ENCODE data around the gene ROR2.
"Not testable (repeated sequence)": the region's sequence is repeated elsewhere in the genome, so short reads cannot be mapped to it uniquely, and the experiment has no call there.

ROR2 gene

GRCh38 chr9:91810286-91810905 lies 139.6 kb downstream of the ROR2 start:
- no peak for DNase-seq (ENCODE audit: low read depth)
- no peak overlapping the region for H3K4me3 ChIP-seq (ENCODE audit: low read depth, low read length)

GRCh38 chr9:91809581-91810285 lies 140.3 kb downstream of the ROR2 start:
- DNase-seq (ENCODE audit: low read depth): no peak
- no peak overlapping the region for H3K4me3 ChIP-seq (ENCODE audit: low read depth, low read length)

- H3K4me3 ChIP-seq (ENCODE audit: low read depth, low read length): no peak overlapping the region
Observed at GRCh38 chr9:91807643-91808246, 142.3 kb downstream of the ROR2 start.

GRCh38 chr9:91805031-91805430 lies 145.0 kb downstream of the ROR2 start:
- H3K4me3 ChIP-seq (ENCODE audit: low read depth, low read length): no peak overlapping the region
- DNase-seq (ENCODE audit: low read depth): no peak

More at GRCh38 chr9:91807643-91808246, 142.3 kb downstream of the ROR2 start:
- DNase-seq (ENCODE audit: low read depth): no peak

GRCh38 chr9:91803970-91804752 lies 145.9 kb downstream of the ROR2 start:
- DNase-seq (ENCODE audit: low read depth): no peak
- no peak overlapping the region for H3K4me3 ChIP-seq (ENCODE audit: low read depth, low read length)

GRCh38 chr9:91803151-91803940 lies 146.7 kb downstream of the ROR2 start:
- no peak overlapping the region for H3K4me3 ChIP-seq (ENCODE audit: low read depth, low read length)
- DNase-seq (ENCODE audit: low read depth): peak; percentile 27

- no peak overlapping the region for H3K4me3 ChIP-seq (ENCODE audit: low read depth, low read length)
- no peak for DNase-seq (ENCODE audit: low read depth)
Observed at GRCh38 chr9:91802391-91802790, 147.6 kb downstream of the ROR2 start.

GRCh38 chr9:91800473-91801030 lies 149.5 kb downstream of the ROR2 start:
- no peak overlapping the region for H3K4me3 ChIP-seq (ENCODE audit: low read depth, low read length)
- no peak for DNase-seq (ENCODE audit: low read depth)

- H3K4me3 ChIP-seq (ENCODE audit: low read depth, low read length): no peak overlapping the region
- DNase-seq (ENCODE audit: low read depth): no peak
Observed at GRCh38 chr9:91799113-91799744, 150.8 kb downstream of the ROR2 start.

- not testable (repeated sequence) for H3K4me3 ChIP-seq (ENCODE audit: low read depth, low read length); DNase-seq (ENCODE audit: low read depth)
Observed at GRCh38 chr9:91798273-91799112, 151.5 kb downstream of the ROR2 start.

- DNase-seq (ENCODE audit: low read depth); H3K4me3 ChIP-seq (ENCODE audit: low read depth, low read length): not testable (repeated sequence)
Observed at GRCh38 chr9:91797517-91797916, 152.5 kb downstream of the ROR2 start.

GRCh38 chr9:91796516-91796915 lies 153.5 kb downstream of the ROR2 start:
- DNase-seq (ENCODE audit: low read depth); H3K4me3 ChIP-seq (ENCODE audit: low read depth, low read length): not testable (repeated sequence)

GRCh38 chr9:91795598-91796241 lies 154.3 kb downstream of the ROR2 start:
- no peak for DNase-seq (ENCODE audit: low read depth)
- no peak overlapping the region for H3K4me3 ChIP-seq (ENCODE audit: low read depth, low read length)

- not testable (repeated sequence) for DNase-seq (ENCODE audit: low read depth); H3K4me3 ChIP-seq (ENCODE audit: low read depth, low read length)
Observed at GRCh38 chr9:91793371-91793770, 156.7 kb downstream of the ROR2 start.

GRCh38 chr9:91790917-91791316 lies 159.1 kb downstream of the ROR2 start:
- no peak for DNase-seq (ENCODE audit: low read depth)
- H3K4me3 ChIP-seq (ENCODE audit: low read depth, low read length): no peak overlapping the region

- H3K4me3 ChIP-seq (ENCODE audit: low read depth, low read length): no peak overlapping the region
- no peak for DNase-seq (ENCODE audit: low read depth)
Observed at GRCh38 chr9:91789941-91790340, 160.1 kb downstream of the ROR2 start.

GRCh38 chr9:91787931-91788330 lies 162.1 kb downstream of the ROR2 start:
- no peak overlapping the region for H3K4me3 ChIP-seq (ENCODE audit: low read depth, low read length)
- DNase-seq (ENCODE audit: low read depth): no peak
